ENCODE measurements around the gene C13orf46.

C13orf46 gene

DNA sequence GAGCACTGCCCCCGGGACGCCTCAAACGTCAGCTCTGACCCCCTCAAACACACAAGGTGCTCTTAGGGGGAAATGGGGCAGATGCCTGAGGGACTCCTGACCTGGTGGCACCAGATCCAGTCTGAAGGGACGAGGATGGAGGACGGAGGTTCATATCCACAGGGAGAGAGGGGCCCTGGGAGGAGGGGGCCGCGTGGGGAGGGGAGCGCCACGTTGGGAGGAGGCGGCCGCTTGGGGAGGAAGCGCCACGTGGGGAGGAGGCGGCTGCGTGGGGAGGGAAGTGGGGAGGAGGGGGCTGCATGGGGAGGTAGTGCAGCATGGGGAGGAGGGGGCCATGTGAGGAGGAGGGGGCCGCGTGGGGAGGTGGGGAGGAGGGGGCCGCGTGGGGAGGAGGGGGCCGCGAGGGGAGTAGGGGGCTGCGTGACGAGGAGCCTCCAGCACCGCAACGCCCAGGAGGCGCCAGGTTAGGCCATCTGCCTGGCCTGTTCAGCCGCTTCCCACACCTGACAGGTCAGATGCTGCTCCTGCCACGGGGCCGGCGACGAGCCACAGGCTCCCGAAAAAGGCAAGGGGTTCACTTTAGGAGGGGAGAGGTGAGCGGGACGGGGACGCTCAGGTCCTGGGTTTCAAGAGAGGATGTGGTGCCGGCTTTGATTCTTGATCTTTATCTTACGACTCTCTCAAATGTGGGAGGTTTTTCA, 36.7 kb upstream of the C13orf46 start:
- no peak for DNase-seq (ENCODE audit: low read depth in 2 of 2)

DNA sequence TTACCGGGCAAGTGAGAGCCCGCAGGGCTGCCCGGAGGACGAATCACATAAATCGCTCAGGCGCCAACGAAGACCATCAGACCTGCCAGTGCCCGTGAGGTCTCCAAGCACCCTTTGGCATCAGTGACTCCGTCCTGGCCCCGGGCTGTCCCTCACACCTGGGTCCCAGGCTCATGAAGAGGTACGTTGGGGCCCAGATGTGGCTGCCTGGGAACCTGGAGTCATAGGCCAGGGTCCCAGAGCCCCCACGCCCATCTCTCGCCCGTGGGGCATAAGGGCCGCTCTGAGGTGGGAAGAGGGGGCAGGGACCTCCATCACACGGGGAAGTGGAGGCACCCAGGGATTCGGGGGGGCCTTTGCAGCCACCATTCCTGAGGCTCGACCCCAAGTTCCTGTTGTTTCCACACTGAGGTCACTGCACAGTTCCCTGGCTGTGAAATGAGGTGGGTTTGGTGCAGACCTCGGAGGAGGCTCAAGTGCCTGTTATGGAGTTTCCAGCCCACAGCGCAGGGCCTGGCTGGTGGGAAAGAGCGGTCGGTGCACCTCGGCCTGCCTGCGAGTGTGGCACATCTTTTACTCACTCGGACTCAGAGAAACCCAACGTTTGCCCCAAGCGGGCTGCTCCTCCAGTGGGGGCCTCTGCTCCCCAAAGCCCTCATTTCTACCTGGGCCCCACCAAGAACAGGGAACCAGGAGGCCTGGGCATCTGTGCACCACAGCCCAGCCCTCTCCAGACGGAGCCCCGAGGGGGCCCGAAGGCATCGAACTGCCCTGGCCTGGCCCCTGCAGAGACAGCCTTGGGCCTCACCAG, 35.9 kb upstream of the C13orf46 start:
- no peak for DNase-seq (ENCODE audit: low read depth in 2 of 2)

DNA sequence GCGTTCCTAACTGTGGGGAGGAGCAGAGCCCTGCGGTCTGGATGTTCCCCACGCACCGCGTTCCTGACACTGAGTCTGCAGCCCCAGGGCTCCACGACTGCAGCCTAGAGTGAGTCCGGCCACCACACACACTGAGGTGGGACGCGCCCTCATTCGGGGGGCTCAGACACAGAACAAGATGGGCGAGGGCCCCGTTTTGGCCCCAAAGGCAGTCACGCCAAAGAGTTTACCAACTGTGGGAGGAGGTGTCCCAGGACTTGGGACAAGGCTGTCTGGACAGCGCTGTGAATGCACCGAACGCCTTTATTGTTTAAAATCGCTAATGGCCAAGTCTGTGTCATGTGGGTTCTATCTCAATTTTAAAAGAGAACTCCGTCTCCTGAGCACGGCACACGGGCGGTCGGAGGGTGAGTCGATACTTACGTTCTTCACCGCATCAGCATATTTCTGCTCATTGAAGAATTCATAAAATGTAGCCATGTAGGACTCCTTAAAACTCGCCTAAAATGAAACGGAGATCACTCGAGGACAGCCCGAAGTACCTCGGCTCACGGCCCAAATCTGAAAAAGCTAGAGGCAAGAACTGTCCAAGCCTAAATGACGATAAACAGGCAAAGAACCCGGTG, 35.2 kb upstream of the C13orf46 start:
- no peak for DNase-seq (ENCODE audit: low read depth in 2 of 2)

DNA sequence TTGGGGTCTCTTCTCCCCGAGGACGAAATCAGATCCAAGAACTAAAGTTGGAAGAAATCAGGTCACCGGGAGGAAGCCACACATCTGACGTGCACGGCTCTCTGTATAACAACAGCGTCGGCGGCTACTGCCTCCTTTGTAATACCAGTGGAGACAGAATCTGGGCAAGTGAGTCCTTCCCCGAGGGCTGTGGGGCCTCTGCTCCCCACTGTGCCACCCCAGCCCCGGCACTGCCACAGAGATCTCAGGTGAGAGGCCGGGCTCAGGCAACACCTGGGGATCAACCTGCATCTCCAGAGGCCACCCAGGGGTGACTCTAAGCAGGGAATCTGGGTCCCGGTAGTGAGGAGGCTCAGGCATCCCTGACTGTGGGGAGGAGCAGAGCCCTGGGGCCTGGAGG, 33.7 kb upstream of the C13orf46 start:
- DNase-seq (ENCODE audit: low read depth in 2 of 2) = no peak

DNA sequence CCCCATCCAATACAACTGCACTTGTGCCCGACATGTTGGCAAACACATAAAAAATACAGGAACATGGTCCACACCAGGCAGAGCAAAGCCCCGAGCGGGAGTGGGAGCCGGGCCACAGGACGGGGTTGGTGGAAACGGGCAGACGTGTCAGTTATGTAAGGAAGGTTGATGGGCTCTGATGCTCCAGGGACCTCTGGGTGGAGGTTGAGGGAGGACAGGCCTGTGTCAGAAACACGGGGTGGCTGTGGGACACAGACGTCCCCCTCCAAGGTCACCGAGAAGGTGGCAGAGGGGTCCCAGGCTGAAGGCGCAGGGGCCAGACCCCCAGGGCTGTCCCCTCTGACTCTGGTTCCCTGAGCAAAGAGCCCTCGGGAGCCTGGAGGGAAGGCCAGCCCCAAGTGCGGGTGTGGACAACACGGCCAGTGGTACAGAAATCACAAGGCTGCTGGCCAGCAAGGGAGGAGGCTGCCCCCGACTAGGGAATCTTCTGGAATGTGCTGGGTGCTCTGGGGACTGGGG, 31.4 kb upstream of the C13orf46 start:
- DNase-seq (ENCODE audit: low read depth in 2 of 2) = no peak

DNA sequence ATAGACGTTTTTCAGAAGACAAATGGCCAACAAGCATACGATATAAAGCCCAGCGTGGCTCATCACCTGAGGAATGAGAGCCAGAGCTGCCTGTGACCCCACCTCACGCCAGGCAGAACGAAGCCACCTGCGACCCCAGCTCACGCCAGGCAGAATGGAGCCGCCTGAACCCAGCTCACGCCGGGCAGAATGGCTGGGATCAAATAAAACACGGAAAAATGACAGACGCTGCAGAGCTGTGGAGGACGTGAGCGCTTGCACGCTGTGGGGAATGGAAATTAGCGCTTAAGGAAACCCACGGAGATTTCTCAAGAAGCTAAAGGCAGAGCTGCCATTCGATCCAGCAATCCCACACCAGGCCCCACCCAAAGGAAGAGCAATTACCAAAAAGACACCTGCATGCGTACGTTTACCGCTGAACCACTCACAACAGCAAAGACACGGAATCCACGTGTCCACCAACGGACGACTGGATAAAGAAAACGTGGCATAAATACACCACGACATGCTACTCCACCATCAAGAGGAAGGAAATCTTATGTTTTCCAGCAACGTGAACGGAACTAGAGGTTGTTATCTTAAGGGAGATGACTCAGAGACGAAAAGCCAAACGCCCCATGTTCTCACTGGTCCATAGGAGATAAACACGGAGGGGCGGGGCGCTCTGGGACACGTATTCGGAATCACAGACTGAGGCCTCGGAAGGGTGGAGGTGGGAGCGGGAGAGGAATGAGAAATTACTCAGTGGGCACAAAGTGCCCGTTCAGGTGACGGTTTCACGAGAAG, 30.7 kb upstream of the C13orf46 start:
- DNase-seq (ENCODE audit: low read depth in 2 of 2) = no peak

DNA sequence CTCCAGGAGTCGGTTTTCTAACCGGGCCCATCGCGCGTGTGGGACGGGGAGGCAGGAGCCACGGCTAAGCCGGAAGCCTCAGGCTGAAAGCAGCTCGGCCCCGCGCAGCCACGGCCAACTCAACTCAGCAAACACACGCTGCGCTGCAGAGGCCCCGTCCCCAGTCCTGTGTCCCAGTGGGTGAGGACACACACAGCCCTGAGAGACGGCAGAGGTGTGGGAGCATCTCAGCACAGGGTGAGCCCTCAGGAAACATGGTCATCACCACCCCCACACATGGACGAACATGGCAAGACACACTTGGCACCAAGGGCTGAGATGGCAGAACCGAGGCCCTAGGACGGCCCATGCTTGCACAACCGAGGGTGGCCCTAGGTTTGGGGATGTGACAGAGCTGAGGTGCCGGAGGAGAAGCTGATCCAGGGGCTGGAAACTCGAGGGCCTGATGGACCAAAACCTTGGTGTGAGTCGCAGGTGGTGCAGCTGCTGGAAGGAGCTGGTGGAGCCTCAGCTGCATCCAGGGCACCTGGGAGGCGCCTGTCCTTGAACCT, 29.0 kb upstream of the C13orf46 start:
- no peak for DNase-seq (ENCODE audit: low read depth in 2 of 2)

DNA sequence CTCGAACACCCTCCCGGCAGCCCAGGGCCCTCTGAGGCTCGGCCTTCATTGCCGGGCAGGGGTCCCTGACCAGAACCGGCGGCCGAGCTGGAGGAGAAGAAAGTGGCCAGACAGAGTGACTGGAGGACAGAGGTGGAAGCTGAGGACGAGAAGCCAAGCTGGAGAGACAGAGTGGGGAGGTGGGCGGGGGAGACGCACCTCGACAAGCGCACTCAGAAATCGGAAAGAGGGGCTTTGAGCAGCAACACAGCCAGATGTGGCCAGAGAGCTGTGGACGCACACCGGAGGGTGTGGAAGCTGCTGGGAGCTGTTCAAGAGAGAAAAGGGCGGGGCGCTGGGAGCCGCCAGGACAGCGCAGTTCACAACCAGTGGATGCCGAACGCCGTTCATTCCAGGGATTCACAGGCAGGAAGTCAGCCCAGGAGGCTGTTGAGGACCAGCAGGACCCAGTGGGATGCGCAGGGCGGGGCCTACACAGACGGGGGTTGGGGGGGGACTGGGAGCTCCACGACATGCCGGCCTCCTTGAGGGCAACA, 28.2 kb upstream of the C13orf46 start:
- DNase-seq (ENCODE audit: low read depth in 2 of 2) = no peak

DNA sequence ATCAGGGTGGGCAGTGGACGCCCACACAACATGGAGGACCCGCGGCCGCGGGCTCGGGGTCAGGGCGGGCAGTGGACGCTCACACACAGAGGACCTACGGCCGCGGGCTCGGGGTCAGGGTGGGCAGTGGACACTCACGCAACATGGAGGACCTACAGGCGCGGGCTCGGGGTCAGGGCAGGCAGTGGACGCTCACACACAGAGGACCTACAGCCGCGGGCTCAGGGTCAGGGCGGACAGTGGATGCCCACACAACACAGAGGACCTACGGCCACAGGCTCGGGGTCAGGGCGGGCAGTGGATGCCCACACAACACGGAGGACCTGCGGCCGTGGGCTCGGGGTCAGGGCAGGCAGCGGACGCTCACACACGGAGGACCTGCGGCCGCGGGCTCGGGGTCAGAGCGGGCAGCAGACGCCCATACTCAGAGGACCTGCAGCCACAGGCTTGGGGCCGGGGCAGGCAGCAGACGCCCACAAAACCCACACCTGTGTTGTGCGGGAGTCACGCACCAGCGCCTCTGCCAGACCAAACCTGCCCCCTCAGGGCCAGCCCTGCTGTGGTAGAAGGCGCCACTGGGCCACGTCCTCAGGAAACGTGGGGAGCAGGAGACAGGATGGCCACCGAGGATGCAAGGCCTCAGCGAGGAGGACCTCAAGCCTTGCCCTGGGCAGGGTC, 27.6 kb upstream of the C13orf46 start:
- no peak for DNase-seq (ENCODE audit: low read depth in 2 of 2)

DNA sequence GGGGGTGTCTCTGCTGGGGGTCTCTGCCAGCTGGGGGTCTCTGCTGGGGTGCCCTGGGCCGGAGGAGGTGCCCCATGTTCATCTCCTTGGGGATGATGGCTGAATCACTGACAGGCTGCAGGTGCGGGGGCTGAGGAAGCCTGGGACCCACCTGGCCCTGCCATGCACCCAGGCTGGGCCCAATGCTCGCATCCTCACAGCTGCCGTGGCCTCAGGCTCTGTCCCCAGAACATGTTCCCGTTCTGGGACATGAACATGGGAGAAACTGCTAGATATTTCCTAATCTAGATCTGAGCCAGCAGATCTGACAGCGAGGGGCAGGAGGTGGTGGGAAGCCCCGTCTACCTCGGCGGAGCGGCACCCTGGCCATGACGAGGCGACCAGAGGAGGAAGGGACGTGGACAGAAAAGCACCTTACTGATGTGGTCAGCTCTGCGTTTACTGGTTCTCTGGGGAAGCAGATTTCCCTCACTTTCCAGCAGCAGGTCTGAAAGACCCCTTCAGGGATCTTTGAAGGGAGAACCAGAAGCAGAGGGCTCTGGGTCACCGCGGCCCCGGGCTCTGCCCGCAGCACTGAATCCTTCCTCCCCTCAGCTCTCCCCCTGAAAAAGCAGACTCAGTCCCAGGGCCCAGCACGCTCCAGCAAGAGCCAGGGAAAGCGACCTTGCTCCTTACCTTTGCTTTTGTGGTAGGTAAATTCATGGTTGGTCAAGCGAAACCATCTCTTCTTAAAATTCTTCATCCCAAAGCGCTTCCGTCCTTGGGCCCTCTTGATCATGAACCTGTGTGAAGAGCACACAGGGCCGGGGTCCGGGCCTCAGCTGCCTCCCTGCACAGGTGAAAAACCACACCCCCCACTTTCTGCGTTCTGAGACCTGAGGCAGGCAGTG, 26.5 kb upstream of the C13orf46 start:
- DNase-seq (ENCODE audit: low read depth in 2 of 2) = no peak

DNA sequence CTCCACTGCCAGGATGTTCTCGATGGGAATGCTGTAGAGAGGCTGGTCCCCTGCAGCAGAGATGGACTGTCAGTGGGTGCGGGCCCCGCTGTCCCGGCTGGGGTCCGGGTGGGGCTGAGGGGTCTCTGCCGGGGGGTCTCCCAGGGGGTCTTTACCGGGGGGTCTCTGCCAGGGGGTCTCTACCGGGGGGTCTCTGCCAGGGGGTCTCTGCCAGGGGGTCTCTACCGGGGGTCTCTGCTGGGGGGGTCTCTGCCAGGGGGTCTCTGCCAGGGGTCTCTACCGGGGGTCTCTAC, 25.7 kb upstream of the C13orf46 start:
- no peak for DNase-seq (ENCODE audit: low read depth in 2 of 2)

DNA sequence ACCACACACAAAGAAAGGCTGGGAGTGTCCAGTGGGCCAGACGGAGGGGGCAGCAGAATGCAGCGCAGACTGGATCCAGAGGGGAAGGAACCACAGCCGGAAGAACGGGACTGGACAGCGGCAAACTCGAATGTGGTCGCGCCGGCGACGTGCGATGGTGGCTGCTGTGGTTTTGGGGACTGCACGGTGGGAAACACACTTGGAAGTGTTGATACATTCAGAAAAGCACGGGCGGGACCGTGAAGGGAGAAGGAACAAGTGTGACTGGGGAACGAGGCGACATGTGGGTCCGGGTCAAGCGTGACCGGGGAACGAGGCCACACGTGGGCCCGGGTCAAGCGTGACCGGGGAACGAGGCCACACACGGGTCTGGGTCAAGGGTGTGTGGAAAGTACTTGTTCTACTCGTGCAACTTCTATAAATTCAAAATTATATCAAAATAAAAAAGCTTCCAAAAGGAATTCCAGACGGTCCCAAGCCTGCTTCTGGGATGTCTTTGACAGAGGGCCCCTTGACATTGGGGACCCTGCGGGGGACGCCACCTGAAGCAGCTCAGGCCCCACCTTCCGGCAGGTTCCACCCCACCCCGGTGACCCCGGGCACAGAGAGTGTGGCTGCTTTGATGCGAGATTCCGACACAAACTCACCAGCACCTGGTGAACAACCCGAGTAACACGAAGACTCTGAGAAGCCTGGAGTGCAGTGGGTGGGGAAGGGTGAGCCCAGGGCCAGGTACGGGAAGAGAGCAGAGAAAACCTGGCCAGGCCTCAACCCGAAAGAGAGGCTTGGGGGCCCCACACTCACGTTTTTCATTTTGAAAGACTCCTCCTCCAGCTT, 25.1 kb upstream of the C13orf46 start:
- no peak for DNase-seq (ENCODE audit: low read depth in 2 of 2)

DNA sequence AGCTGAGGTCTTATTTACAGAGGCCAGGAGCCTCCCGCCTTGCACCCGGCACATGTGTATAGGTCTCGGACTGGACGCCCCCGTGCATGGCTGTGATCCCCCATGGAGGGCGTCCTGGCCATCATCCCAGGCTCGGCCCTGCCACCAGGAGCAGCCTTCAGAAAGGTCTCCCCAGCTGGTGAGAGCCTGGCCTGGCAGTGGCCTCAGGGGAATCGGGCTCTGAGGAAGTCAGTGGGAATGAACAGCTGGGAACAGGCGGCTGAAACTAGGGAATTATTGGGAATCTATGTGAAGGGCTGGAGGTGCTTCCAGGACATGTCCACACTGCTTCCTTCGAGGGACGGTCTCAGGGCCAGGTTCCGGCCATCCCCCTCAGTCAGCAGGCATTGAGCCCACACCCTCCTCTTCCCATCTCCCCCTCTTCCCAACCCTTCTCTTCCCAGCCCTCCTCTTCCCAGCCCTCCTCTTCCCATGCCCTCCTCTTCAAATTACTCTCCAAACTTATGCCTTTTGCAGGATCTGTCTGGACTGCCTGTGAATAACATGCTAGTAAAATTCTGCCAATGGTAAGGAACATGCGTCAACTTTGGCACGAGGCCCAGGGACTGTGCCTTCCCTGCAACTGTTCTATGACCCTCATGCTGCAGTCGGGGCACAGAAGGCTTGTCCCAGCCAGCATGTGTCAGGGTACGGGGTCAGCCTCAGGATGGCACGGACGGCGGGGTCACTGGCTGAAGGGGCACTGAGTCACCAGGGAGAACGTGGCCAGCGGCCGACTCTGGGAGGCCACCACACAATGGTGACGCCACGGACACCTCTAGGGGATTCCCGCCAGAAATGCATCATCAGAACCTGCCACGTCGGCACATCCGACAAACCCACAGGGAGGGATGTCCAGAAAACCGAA, 24.2 kb upstream of the C13orf46 start:
- no peak for DNase-seq (ENCODE audit: low read depth in 2 of 2)

DNA sequence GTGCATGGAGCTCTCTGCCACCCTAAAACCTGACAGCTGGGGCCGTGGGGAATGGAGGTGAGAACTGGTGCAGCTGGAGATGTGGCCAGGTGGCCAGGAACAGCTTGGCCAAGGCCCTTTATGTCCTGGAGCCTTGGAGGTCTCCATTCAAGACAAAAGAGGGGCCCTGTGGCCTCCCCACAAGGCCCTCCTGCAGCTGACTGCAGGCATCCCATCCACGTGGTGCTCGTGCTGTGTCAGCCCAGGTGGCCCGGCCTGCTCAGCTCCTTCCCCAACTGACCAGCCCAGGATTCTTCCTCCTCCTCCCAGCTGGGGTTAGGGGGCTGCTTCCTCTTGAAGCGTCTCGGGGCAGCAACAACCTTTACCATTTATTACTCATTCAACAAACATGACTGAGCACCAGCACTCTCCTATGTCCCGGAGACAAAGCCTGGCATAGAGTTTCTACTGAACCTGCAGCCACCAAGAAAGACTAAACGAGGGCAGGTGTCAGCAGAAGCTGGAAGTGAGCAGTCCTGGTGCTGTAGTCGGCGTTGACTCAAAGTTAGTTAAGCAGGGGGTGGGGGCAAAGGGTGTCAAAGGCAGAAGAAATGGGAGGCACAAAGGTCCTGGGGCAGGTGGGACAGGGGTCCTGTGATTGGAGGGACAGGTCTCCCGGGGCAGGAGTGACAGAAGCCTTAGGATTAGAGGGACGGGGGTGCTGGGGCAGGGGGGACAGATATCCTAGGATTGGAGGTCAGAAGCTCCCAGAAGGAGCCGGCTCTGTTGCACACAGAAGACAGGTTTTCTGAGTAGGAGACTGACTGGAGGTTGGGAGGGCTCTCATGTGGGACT, 23.3 kb upstream of the C13orf46 start:
- DNase-seq (ENCODE audit: low read depth in 2 of 2) = no peak

DNA sequence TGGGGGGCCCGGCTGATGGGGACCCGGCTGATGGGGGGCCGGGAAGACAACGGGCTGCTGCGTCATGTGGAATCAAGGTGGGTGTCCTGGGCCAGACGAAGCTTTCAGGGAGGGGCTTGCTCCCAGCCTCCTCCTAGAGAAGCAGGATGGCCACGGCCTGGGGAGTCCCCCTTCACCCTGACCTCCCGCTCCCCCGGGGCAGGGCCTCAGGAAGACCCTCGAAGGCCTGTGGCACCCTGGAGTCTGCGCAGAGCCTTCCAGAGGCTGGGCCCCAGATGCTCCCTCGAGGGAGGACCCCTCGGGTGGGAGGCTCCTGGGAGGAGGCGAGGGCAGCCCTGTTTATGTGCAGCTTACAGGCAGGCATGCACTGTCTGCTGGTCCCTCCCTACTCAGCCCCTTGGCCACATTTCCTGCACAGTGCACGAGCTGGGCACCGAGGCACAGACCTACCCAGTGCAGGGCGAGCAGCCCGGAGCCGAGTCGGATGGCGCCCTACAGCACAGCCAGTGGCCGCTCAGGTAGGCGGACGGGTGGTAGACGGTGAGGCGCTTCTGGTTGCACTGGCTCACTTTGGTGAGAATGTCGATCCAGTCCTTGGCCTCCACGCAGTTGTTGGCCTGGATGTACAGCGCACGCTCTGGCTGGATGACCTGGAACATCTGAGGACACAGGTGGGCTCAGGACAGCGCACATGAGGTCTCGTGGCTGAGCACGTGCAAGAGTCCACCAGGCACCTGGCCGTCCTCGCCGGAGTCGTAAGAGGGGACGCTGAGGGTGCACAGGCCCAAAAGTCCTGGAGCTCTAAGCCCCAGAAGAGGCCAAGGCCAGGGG, 22.4 kb upstream of the C13orf46 start:
- no peak for DNase-seq (ENCODE audit: low read depth in 2 of 2)

DNA sequence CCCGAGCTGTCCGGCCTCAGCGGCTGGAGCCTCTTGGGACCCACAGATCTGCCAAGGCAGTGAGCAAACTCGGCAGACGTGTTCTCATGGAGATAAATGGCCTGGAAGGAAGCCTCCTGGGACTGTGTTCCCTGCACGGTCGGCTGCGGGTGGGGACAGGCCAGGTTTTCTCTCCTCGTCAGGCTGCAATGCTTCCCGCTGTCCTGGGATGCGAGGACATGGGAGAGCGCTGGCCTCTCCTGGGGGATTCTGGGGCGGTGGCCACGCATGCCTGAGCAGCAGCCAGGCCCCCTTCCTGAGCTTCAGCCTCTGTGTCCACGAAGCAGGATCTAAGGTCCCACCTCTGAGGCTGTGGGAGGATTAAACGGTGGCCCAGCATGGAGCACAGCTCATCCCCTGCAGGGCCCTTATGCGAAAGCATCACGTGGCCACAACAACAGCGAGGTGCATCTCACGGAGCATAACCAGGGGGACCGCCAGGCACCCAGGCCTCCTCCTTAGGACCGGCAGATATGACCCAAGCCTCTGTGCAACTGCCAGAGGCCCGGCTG, 21.2 kb upstream of the C13orf46 start:
- DNase-seq (ENCODE audit: low read depth in 2 of 2) = no peak

Measured in activated CD8-positive, alpha-beta memory T cell treated with anti-CD3 and anti-CD28 coated beads for 4 hours (primary cell).